GM19351 (cell line): ENCODE measurements around the gene EHD2.
"Not testable (repeated sequence)": the region's sequence is repeated elsewhere in the genome, so short reads cannot be mapped to it uniquely, and the experiment has no call there.

ENCODE experiments used
- ATAC-seq: cut with Tn5 transposase; IDR thresholded peaks from one replicate; pipeline ENCODE4 v1.9.1; 2021; ENCODE audit warnings: mild to moderate bottlenecking, moderate library complexity; ENCODE audit not compliant: unreplicated experiment

Gene EHD2

GRCh38 chr19:47711652-47712242, 1.5 kb upstream of the EHD2 start:
- no peak for ATAC-seq

DNA sequence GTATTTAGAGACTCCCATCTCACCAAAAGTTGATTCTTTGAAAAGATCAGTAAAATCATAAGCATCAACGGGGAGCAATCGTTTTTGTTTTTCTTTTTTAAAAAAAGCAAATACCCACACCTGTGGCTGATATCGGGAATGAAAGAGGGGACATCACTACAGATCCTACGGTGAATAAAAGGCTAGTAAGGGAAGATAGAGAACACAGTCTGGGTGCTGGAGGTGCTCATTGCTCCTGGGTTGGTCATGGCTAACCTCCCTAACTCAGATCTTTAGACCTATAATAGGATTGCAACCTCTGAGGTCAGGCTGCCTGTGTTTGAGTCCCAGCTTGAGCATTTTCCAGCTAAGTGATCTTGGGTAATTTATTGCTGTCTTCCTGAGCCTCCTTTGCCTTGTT, 1.1 kb downstream of the EHD2 start:
- no peak for ATAC-seq

DNA sequence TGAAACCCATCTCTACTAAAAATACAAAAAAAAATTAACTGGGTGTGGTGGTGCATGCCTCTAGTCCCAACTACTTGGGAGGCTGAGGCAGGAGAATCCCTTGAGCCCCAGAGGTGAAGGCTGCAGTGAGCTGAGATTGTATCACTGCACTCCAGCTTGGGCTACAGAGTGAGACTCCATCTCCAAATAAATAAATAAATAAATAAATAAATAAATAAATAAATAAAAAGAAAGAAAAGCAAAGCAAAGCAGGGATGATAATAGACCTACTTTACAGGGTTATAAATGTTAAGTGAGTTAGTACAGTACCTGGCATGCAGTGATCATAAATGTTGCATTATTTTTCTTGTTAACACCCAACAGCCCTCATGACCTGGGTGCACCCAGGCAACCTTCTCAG, 1.6 kb downstream of the EHD2 start:
- not testable (repeated sequence) for ATAC-seq

DNA sequence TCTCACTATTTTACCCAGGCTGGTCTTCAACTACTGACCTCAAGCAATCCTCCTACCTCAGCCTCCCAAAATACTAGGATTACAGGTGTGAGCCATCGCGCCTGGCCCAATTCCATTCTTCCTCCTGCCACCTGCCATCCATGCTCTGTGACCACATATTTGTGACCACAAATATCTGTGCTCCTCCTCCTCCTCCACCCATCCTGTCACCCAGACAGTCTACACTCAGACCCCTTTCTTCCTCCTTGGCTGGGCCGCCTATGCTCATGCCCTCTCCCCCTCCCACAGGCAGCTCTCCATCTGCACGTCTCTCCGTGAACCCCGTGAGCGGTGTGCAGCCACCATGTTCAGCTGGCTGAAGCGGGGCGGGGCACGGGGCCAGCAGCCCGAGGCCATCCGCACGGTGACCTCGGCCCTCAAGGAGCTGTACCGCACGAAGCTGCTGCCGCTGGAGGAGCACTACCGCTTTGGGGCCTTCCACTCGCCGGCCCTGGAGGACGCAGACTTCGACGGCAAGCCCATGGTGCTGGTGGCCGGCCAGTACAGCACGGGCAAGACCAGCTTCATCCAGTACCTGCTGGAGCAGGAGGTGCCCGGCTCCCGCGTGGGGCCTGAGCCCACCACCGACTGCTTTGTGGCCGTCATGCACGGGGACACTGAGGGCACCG, 3.2 kb downstream of the EHD2 start:
- ATAC-seq: no peak

DNA sequence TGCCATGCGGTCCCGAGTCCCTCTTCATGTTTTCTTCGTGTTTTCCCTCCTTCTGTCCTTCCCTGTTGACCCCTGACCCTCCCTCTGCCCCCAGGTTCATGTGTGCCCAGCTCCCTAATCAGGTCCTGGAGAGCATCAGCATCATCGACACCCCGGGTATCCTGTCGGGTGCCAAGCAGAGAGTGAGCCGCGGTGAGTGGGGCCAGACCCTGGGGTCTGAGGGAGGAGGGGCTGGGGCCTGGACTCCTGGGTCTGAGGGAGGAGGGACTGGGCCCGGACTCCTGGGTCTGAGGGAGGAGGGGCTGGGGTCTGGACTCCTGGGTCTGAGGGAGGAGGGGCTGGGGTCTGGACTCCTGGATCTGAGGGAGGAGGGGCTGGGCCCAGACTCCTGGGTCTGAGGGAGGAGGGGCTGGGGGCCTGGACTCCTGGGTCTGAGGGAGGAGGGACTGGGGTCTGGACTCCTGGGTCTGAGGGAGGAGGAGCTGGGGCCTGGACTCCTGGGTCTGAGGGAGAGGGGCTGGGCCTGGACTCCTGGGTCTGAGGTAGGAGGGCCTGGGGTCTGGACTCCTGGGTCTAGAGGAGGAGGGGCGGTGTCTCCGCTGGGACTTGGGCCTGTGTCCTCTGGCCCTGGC, 5.3 kb downstream of the EHD2 start:
- not testable (repeated sequence) for ATAC-seq

DNA sequence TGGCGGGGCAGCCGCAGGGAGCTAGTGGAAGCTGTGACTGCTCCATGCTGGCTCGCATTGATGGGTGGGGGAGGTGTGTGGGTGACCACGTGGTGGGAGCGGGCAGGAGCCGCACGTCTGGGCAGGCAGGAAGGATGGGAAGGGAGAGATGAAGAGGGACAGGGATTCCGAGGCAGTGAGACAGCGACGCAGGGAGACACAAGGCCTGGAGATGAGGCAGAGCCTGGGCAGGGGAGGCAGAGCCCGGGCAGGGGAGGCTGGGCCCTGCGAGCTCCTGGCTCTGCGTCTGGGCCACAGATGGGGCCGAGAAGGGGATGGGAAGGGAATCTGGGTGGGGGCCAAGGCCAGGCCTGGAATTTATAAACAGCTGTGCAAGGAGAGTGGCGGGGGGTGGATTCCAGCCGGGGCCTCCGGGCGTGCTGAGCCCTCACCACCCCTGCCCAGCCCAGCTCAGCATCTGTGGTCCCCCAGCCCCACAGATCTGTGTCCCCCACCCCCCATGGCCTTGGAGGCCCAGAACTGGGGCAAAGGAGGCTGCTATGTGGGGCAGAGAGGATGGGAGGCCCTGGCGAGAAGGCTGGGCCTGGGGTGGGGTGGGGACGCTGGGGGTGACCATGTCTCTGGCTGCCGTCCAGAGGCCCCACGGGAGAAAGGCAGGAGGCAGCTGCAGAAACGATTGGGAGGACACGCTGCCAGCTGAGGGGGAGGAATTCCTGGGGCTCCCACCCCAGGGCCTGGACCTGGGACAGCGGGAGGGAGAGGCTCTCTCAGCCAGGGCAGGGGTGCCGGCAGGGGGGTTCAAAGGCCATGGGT, 6.0 kb downstream of the EHD2 start:
- ATAC-seq: no peak

DNA sequence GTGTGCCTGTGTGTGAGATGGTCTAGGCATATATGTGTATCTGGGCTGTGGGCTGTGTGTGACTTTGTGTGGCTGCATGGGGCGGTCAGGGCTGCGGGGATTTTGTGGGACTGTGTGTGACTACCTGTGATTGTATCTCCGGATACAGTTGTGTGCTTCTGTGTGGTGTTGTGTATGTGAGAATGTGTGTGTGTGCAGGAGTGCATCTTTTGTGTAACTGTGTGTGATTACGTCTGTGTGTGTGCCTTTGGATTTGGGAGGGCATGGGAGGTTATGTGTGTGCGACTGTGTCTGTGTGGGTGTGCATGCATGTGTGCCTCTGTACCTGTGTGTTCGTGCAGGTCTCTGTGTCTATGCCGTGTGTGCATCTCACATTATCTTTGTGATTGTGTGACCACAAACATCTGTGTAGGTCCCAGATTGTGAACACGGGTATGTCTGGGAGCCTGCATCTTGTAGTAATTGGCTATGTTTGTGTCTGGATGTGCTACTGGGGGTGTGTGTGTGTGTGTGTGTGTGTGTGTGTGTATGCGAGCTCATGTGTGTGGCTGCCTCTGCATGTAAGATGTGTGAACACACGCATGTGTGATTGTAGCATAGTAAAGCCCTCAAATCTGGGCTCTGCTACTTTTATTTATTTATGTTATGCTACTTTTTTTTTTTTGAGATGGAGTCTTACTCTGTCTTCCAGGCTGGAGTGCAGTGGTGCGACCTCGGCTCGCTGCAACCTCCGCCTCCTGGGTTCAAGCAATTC, 7.6 kb downstream of the EHD2 start:
- ATAC-seq: no peak

DNA sequence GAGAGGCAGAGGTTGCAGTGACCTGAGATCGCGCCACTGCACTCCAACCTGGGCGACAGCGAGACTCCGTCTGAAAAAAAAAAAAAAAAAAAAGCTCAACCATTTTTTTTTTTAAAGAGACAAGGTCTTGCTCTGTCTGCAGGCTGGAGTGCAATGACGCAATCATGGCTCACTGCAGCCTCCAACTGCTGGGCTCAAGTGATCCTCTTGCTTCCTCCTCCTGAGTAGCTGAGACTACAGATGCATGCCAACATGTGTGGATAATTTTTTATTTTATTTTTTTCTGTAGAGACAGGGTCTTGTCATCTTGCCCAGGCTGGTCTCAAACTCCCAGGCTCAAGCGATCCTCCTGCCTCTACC, 10.3 kb downstream of the EHD2 start:
- ATAC-seq: no peak

- ATAC-seq: no peak
Observed at GRCh38 chr19:47725759-47726401, 12.7 kb downstream of the EHD2 start.

- ATAC-seq: no peak
Observed at GRCh38 chr19:47726467-47726866, 13.2 kb downstream of the EHD2 start.

DNA sequence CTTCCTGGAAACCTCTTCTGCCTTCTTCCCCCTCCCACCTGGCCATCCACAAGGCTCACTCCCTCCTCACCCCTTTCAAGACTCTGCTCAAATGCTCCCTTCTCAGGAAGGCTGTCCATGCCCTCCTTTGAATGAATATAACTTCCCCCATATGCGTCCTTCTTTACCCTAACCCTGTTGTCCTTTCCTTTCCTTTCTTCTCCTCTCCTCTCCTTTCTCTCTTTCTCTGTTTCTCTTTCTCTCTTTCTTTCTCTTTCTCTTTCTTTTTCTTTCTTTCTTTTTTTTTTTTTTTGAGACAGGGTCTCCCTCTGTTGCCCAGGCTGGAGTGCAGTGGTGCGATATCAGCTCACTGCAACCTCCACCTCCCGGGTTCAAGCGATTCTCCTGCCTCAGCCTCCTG, 15.1 kb downstream of the EHD2 start:
- ATAC-seq: not testable (repeated sequence)

DNA sequence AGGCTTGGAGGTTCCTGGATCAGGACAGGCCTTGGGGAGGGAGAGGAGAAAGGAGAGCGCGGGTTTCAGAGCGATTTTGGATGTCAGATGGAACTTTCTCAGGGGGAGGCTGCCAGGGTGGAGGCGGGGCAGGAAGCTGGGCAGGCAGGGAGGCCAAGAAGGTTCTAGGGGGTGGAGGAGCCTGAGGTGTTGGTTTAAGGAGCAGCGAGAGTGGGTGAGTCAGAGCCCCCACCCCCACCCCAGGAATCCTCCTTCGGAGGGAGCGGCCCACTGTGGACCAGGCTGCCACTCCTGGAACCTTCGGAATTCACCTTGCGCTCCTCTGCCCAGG, 16.2 kb downstream of the EHD2 start:
- no peak for ATAC-seq

GRCh38 chr19:47729799-47730520, 16.7 kb downstream of the EHD2 start:
- no peak for ATAC-seq

DNA sequence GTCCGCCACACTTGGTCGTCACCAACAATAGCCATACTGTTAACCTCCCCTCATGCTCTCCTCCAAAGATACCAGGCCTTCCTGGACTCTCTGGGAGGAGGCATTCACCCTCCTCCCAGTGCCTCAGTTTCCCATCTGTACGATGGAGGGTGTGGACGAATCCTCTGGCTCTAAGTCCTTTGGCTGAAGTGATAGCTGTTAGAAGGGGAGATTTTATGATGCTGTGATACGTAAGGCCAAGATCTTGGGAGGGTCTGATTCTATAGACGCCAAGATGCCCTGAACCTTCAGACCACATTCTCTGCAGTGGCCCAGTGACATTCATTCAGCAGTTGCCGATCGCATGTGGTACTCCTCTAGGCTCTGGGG, 17.3 kb downstream of the EHD2 start:
- ATAC-seq: no peak

DNA sequence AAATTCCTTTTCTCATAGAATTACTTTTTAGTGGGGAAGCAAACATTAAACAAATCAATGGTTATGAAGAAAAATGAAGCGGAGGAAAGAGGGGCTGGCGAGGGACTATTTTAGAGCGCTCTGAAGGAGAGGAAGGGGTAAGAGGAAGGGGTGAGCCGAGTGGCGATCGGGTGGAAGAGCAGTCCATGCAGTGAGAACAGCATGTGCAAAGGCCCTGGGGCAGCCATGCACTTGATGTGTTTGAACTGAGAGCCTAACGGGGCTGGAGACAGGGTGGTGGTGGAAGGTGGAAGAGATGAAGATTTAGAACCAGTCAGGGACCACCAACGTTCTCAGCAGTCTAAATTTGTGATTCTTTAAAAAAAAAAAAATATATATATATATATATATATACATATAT, 17.7 kb downstream of the EHD2 start:
- no peak for ATAC-seq

DNA sequence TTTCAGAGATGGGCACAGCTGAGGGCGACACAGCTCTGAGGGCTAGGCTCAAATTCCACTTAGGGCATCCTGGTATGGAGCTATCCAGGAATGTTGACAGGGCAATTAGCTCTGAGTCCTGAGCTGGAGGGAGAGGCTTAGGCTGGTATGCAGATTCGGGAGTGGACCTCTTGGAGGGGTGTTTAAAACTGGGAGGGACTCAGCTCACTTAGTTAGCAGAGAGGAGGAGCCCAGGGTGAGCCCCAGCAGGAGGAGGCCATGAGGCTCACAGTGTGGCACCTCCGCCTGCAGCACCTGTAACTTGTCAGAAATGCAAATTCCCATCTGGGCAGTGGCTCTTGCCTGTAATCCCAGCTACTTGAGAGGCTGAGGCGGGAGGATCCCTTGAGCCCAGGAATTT, 21.9 kb downstream of the EHD2 start:
- ATAC-seq: no peak

DNA sequence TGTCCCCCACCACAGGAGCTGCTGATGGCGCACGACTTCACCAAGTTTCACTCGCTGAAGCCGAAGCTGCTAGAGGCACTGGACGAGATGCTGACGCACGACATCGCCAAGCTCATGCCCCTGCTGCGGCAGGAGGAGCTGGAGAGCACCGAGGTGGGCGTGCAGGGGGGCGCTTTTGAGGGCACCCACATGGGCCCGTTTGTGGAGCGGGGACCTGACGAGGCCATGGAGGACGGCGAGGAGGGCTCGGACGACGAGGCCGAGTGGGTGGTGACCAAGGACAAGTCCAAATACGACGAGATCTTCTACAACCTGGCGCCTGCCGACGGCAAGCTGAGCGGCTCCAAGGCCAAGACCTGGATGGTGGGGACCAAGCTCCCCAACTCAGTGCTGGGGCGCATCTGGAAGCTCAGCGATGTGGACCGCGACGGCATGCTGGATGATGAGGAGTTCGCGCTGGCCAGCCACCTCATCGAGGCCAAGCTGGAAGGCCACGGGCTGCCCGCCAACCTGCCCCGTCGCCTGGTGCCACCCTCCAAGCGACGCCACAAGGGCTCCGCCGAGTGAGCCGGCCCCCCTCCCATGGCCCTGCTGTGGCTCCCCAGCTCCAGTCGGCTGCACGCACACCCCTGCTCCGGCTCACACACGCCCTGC, 27.8 kb downstream of the EHD2 start:
- ATAC-seq: no peak

- ATAC-seq: no peak
Observed at GRCh38 chr19:47741544-47742140, 28.4 kb downstream of the EHD2 start.

GRCh38 chr19:47742634-47743033, 29.4 kb downstream of the EHD2 start:
- no peak for ATAC-seq
